Choroid plexus epithelial cell (primary cell): ENCODE results near the gene RABGAP1.
"Not testable (repeated sequence)": the region's sequence is repeated elsewhere in the genome, so short reads cannot be mapped to it uniquely, and the experiment has no call there.

Source experiments
- DNase-seq: peaks from one replicate; pipeline ENCODE4 v3.0.0-alpha.2; 2010; ENCODE audit warnings: low read depth
- H3K4me3 ChIP-seq: 2 replicates; pipeline ENCODE4 v1.5.1; 2011; ENCODE audit warnings: low read depth, mild to moderate bottlenecking, control low read depth, low read length, moderate library complexity
- TF ChIP-seq, protein P1 (sequence below): conservative IDR thresholded peaks from 2 replicates; pipeline ENCODE4 v1.5.1; 2011; ENCODE audit warnings: low read depth, mild to moderate bottlenecking, control low read depth, inconsistent platforms, low read length, moderate library complexity

Gene RABGAP1

GRCh38 chr9:122940749-122941581, at the start of gene RABGAP1:
TSS of gene RABGAP1 (plus strand) at chr9:122941020. CDS start at chr9:122957060, 16,040 bp downstream.
- TF ChIP-seq, protein P1, sequence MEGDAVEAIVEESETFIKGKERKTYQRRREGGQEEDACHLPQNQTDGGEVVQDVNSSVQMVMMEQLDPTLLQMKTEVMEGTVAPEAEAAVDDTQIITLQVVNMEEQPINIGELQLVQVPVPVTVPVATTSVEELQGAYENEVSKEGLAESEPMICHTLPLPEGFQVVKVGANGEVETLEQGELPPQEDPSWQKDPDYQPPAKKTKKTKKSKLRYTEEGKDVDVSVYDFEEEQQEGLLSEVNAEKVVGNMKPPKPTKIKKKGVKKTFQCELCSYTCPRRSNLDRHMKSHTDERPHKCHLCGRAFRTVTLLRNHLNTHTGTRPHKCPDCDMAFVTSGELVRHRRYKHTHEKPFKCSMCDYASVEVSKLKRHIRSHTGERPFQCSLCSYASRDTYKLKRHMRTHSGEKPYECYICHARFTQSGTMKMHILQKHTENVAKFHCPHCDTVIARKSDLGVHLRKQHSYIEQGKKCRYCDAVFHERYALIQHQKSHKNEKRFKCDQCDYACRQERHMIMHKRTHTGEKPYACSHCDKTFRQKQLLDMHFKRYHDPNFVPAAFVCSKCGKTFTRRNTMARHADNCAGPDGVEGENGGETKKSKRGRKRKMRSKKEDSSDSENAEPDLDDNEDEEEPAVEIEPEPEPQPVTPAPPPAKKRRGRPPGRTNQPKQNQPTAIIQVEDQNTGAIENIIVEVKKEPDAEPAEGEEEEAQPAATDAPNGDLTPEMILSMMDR: no peak
- peak; percentile 99 for DNase-seq
- peak within 1 kb of the TSS; percentile 87 for H3K4me3 ChIP-seq

GRCh38 chr9:122897969-122898368, 42.9 kb upstream of the RABGAP1 start:
- no peak overlapping the region for H3K4me3 ChIP-seq
- TF ChIP-seq, protein P1: no peak
- DNase-seq: no peak

DNA sequence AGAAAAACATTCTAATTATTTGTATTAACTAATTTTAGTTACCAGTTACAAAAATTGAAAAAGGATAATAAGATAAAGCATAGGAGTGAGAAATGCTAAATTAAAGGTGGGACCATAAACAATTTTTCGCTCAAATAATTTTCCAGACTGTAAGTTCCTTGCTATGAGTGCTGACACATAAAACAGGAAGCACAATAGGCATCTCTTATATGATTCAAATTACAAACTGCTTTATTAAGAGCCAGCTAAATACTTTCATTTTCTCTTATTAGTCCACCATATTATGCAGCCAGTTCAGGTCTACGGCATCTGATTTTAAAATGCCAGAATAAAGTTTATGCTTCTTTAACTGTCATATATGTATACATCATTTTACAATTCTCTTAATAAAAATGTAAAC, 40.0 kb upstream of the RABGAP1 start:
- no peak overlapping the region for H3K4me3 ChIP-seq
- peak; percentile 53 for DNase-seq
- TF ChIP-seq, protein P1: no peak

DNA sequence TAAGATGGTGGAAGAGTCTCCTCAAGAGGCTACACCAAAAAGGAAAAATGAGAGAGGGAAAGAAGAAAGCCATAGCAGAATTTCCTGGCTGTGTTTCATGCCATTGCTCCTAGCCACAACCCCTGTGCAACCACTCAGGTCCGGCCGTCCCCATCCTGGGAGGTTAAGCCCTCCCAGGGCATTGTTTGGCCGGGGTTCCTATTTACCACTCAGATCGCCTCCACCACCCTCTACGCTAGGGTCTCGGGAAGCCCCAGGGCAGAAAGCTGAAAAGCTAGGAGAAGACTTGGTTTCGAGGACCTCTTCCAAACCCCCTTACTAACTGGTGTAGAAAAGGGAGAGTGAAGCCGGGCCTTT, 36.4 kb upstream of the RABGAP1 start:
- peak overlapping the region; percentile 77 for H3K4me3 ChIP-seq
- DNase-seq: peak; percentile 28
- TF ChIP-seq, protein P1: no peak

GRCh38 chr9:122904823-122905710, 35.8 kb upstream of the RABGAP1 start, which contains the start of gene RC3H2:
TSS of gene RC3H2 (minus strand) at chr9:122905359. CDS start at chr9:122897509, 7,850 bp downstream.
- peak; percentile 100 for DNase-seq
- TF ChIP-seq, protein P1: no peak
- peak within 1 kb of the TSS; percentile 77 for H3K4me3 ChIP-seq

DNA sequence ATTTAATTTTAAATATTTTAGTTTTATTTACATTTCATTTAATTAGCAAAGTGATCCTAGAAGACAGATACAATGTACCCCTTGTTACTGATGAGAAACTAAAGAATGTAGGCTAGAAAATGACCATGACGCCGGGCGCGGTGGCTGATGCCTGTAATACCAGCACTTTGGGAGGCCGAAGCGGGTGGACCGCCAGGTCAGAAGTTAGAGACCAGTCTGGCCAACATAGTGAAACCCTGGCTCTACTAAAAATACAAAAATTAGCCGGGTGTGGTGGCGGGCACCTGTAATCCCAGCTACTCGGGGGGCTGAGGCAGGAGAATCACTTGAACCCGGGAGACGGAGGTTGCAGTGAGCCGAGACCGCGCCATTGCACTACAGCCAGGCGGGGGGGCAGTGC, 34.7 kb upstream of the RABGAP1 start:
- not testable (repeated sequence) for DNase-seq, H3K4me3 ChIP-seq

DNA sequence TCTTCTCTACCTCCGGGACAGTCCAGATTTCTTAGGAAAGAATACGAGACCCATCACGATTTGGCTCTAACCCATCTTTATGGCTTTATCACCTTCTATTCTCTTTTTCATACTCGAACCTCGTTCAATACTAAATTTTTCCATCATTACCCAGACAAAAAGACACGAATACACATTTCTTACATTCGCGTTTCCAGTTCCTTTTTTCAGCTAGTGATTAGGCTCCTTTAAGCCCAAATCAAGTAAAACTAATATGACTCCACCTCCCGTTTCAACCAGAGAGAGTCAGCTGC, 28.2 kb upstream of the RABGAP1 start:
- TF ChIP-seq, protein P1: no peak
- H3K4me3 ChIP-seq: peak overlapping the region; percentile 84
- DNase-seq: no peak
